Chondrocyte (in vitro differentiated cells): ENCODE measurements around the gene ATG9B. TPM values are rescaled to one million over a fixed set of nuclear protein-coding genes. Genes with fewer than 3 reads are reported as not detected.
A peak's percentile ranks its signal among the peaks of the same experiment; 100 is the strongest.

Experiments used
- DNase-seq: peaks from one replicate; pipeline ENCODE4 v3.0.0; 2021; ENCODE audit warnings: mixed read lengths, low spot score
- H3K27ac Mint-ChIP-seq: one replicate; pipeline ENCODE4 v1.8.0; 2021; ENCODE audit warnings: mild to moderate bottlenecking, moderate library complexity, mixed read lengths; ENCODE audit not compliant: unreplicated experiment
- H3K27me3 Mint-ChIP-seq: 2 replicates; pipeline ENCODE4 v1.8.0; 2021; ENCODE audit warnings: low read depth, mixed read lengths
- H3K36me3 Mint-ChIP-seq: 2 replicates; pipeline ENCODE4 v1.8.0; 2021; ENCODE audit warnings: low read depth, mixed read lengths
- H3K4me1 Mint-ChIP-seq: 2 replicates; pipeline ENCODE4 v1.8.0; 2021; ENCODE audit warnings: low read depth, mild to moderate bottlenecking, mixed read lengths
- H3K4me3 Mint-ChIP-seq: one replicate; pipeline ENCODE4 v1.8.0; 2021; ENCODE audit warnings: mild to moderate bottlenecking, moderate library complexity, mixed read lengths; ENCODE audit not compliant: unreplicated experiment
- H3K9me3 Mint-ChIP-seq: 2 replicates; pipeline ENCODE4 v1.8.0; 2021; ENCODE audit warnings: low read depth, mixed read lengths
- total RNA-seq: library from RNA; stranded (reverse); gene quantifications from 3 replicates; pipeline ENCODE4 v1.2.1, GENCODE V29; 2021
- TF ChIP-seq, protein P1 (sequence below): fragments of 200-600 bp; sonication (generic); IDR thresholded peaks from 2 replicates; pipeline ENCODE4 v1.5.0; 2021; ENCODE audit warnings: antibody characterized with exemption, mild to moderate bottlenecking, moderate library complexity

ATG9B gene
- total RNA-seq, 1 donor from 2014 or later = 1.6 TPM

GRCh38 chr7:150981644-150982043 is 42.6 kb downstream of the ATG9B start:
- TF ChIP-seq, protein P1, sequence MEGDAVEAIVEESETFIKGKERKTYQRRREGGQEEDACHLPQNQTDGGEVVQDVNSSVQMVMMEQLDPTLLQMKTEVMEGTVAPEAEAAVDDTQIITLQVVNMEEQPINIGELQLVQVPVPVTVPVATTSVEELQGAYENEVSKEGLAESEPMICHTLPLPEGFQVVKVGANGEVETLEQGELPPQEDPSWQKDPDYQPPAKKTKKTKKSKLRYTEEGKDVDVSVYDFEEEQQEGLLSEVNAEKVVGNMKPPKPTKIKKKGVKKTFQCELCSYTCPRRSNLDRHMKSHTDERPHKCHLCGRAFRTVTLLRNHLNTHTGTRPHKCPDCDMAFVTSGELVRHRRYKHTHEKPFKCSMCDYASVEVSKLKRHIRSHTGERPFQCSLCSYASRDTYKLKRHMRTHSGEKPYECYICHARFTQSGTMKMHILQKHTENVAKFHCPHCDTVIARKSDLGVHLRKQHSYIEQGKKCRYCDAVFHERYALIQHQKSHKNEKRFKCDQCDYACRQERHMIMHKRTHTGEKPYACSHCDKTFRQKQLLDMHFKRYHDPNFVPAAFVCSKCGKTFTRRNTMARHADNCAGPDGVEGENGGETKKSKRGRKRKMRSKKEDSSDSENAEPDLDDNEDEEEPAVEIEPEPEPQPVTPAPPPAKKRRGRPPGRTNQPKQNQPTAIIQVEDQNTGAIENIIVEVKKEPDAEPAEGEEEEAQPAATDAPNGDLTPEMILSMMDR = no peak
- H3K9me3 Mint-ChIP-seq = no peaks in the 10 kb centered on the region
- peaks cover 53% of the 10 kb centered on the region for H3K27me3 Mint-ChIP-seq
- no peak overlapping the region for H3K27ac Mint-ChIP-seq
- DNase-seq = no peak
- H3K4me1 Mint-ChIP-seq = peaks cover 14% of the 10 kb centered on the region
- no peak overlapping the region for H3K4me3 Mint-ChIP-seq
- H3K36me3 Mint-ChIP-seq = peaks cover 1% of the 10 kb centered on the region

GRCh38 chr7:150980663-150981062 is 43.6 kb downstream of the ATG9B start:
- H3K27me3 Mint-ChIP-seq = peaks cover 49% of the 10 kb centered on the region
- H3K9me3 Mint-ChIP-seq = no peaks in the 10 kb centered on the region
- H3K36me3 Mint-ChIP-seq = peaks cover 1% of the 10 kb centered on the region
- peaks cover 10% of the 10 kb centered on the region for H3K4me1 Mint-ChIP-seq
- DNase-seq = no peak
- no peak overlapping the region for H3K4me3 Mint-ChIP-seq
- no peak overlapping the region for H3K27ac Mint-ChIP-seq
- TF ChIP-seq, protein P1 = no peak

GRCh38 chr7:150979713-150980390 is 44.4 kb downstream of the ATG9B start:
- no peaks in the 10 kb centered on the region for H3K9me3 Mint-ChIP-seq
- peaks cover 46% of the 10 kb centered on the region for H3K27me3 Mint-ChIP-seq
- TF ChIP-seq, protein P1 = no peak
- peaks cover 1% of the 10 kb centered on the region for H3K36me3 Mint-ChIP-seq
- H3K27ac Mint-ChIP-seq = no peak overlapping the region
- H3K4me3 Mint-ChIP-seq = no peak overlapping the region
- H3K4me1 Mint-ChIP-seq = peaks cover 14% of the 10 kb centered on the region
- no peak for DNase-seq

- DNase-seq = no peak
- no peak within 1 kb of the TSS for H3K27ac Mint-ChIP-seq
- H3K4me3 Mint-ChIP-seq = peak within 1 kb of the TSS; percentile 59
- H3K9me3 Mint-ChIP-seq = no peaks in the 10 kb centered on the region
- H3K27me3 Mint-ChIP-seq = peaks cover 38% of the 10 kb centered on the region
- TF ChIP-seq, protein P1 = no peak
- peaks cover 1% of the 10 kb centered on the region for H3K36me3 Mint-ChIP-seq
- H3K4me1 Mint-ChIP-seq = peaks cover 14% of the 10 kb centered on the region
Observed at GRCh38 chr7:150978126-150978789, 46.0 kb downstream of the ATG9B start, which contains the start of gene KCNH2. Gene KCNH2 (minus strand): TSS chr7:150978321. CDS start chr7:150977913, 408 bp downstream.

- DNase-seq = no peak
- peaks cover 37% of the 10 kb centered on the region for H3K27me3 Mint-ChIP-seq
- peak overlapping the region; percentile 59 for H3K4me3 Mint-ChIP-seq
- H3K9me3 Mint-ChIP-seq = no peaks in the 10 kb centered on the region
- TF ChIP-seq, protein P1 = no peak
- H3K4me1 Mint-ChIP-seq = peaks cover 14% of the 10 kb centered on the region
- H3K36me3 Mint-ChIP-seq = peaks cover 1% of the 10 kb centered on the region
- no peak overlapping the region for H3K27ac Mint-ChIP-seq
Observed at GRCh38 chr7:150977382-150978125, 46.7 kb downstream of the ATG9B start.
